SK-N-MC (cell line): ENCODE measurements around the gene NRG4.

ENCODE experiments used
- EZH2 ChIP-seq: fragments of 200-600 bp; sonication (generic); IDR thresholded peaks from one replicate; pipeline ENCODE4 v1.6.1; 2017; ENCODE audit warnings: antibody characterized with exemption
- POLR2AphosphoS5 ChIP-seq: IDR thresholded peaks from 2 replicates; pipeline ENCODE4 v1.6.1; 2012; ENCODE audit warnings: mild to moderate bottlenecking, low read depth, low read length, borderline replicate concordance

DNA sequence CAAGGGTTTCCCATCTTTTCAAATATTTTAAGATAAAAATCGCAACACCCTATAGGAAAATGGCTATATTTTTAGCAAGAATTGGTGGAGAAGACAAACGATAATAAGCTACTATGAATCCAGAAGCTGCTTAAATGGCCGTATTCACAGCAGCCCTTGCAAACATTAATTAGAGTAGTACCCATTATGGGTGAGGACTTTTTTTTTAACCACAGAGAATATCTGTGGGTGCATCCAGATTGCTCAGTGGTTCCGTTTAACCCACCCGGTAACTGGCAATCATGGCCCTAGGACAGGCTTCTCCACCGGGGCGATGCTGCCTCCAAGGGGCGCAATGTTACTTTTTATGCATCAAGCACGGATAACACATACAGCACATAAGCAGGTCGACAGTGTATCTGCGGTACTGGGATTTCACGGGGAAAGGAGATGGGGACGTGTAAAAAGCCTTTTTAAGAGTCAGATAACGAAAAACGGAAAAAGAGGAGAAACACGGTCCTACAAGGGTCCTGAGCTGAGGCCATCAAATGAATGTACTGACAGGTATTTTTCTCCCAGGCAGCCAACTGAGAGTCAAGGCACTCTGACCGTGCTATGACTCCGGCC, 46.6 kb upstream of the NRG4 start:
- no peak for TF ChIP-seq EZH2
- no peak for TF ChIP-seq POLR2AphosphoS5
